Retinal pigment epithelial cell (primary cell): ENCODE measurements around the gene UQCC5.

Source experiments
- DNase-seq: peaks from one replicate; pipeline ENCODE4 v3.0.0-alpha.2; 2010; ENCODE audit warnings: low read depth
- H3K4me3 ChIP-seq: 2 replicates; pipeline ENCODE4 v1.5.1; 2011; ENCODE audit warnings: mild to moderate bottlenecking, low read length, control low read depth, moderate library complexity
- CTCF ChIP-seq: conservative IDR thresholded peaks from 2 replicates; pipeline ENCODE4 v1.5.1; 2011; ENCODE audit warnings: low read depth, low read length, control low read depth, inconsistent platforms

The UQCC5 gene

GRCh38 chr3:52506266-52506966, 30.0 kb upstream of the UQCC5 start:
- H3K4me3 ChIP-seq = no peak overlapping the region
- TF ChIP-seq CTCF = no peak
- no peak for DNase-seq

GRCh38 chr3:52507359-52507758, 29.0 kb upstream of the UQCC5 start:
- peak; percentile 91 for DNase-seq
- no peak for TF ChIP-seq CTCF
- H3K4me3 ChIP-seq = no peak overlapping the region

- TF ChIP-seq CTCF = no peak
- DNase-seq = no peak
- no peak overlapping the region for H3K4me3 ChIP-seq
Measured at GRCh38 chr3:52509753-52510328, 26.6 kb upstream of the UQCC5 start.

DNA sequence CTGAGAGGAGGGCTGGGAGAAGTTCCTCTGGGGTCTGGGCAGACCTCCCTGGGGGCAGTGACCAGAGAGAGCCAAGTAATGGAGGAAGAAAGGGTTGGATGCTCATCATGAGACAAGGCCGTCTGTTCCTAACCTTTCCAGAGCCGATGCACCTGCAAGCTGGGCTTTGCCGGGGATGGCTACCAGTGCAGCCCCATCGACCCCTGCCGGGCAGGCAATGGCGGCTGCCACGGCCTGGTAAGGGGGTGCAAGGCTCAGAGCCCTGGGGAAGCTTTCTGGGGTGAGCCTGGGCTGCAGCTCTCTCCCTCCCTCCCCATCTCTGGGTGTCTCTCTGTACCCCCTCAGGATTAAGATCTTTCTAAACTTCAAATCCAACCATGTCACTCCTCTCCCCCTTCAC, 24.9 kb upstream of the UQCC5 start:
- no peak for DNase-seq
- no peak overlapping the region for H3K4me3 ChIP-seq
- no peak for TF ChIP-seq CTCF

DNA sequence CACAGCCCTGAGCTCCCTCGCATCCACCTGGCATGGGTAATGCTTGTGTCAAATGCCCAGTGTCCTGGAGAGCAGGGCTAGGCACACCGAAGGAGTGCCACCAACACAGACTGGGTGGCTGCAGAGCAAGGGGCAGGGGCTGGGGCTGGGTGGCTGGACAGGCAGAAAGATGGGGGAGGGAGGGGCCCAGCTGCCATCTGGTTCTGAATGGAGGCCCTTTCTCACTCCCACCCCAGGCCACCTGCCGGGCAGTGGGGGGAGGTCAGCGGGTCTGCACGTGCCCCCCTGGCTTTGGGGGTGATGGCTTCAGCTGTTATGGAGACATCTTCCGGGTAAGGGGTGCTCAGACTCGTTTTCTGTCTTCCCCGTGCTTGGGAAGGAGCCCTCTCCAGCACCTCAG, 24.3 kb upstream of the UQCC5 start:
- H3K4me3 ChIP-seq = no peak overlapping the region
- no peak for TF ChIP-seq CTCF
- no peak for DNase-seq

DNA sequence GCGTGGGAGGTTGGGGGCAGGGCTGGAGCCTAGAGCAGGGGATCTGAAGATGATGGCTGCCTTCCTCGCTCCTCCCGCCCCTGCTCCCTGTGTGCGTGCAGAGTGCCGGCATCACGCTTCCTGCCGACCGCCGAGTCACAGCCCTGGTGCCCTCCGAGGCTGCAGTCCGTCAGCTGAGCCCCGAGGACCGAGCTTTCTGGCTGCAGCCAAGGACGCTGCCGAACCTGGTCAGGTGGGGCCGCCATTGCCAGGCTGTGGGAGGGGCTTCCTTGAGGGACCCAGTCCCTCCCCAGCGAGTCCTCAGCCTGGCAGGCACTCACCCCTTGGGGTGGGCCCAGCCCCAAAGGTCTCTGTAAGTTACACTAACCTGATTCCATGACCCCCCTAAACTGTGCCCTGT, 23.7 kb upstream of the UQCC5 start:
- H3K4me3 ChIP-seq = no peak overlapping the region
- no peak for TF ChIP-seq CTCF

GRCh38 chr3:52513281-52513680, 23.1 kb upstream of the UQCC5 start:
- no peak for TF ChIP-seq CTCF

More for the DNA sequence above, 23.7 kb upstream of the UQCC5 start:
- no peak for DNase-seq

More at GRCh38 chr3:52513281-52513680, 23.1 kb upstream of the UQCC5 start:
- H3K4me3 ChIP-seq = no peak overlapping the region
- DNase-seq = no peak
